ENCODE data around the gene SHLD1.

The SHLD1 gene

DNA sequence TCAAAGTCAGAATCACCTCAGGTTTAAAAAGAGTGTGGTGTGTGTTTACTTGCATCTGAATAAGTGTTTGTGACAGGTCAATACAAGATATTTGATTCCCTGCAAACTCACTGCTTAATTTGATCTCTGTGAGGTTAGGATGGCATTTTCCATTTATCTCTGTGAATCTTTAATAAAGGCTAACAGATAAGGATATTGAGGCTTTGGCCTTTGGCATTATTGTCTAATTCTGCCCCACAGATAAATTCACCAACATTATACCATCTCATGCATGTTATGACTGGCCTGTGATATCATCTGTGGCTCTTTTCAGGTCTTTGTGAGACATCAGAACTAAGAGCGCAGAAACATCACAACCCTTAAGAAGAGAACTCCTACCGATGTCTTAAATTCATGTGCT, 115.4 kb downstream of the SHLD1 start:
- Histone ChIP-seq H3K36me3 (replicated peaks in 1 of 2; ENCODE audit: control insufficient read depth in 2 of 2, insufficient read depth in 2 of 2, low read length in 2 of 2) (peaks cover 0 to 2% of the 10 kb centered on the region in 2 donors), H3K4me3 (ENCODE audit: low read length in 2 of 2) (no peak overlapping the region), H2BK5ac (ENCODE audit: low read length) (no peak overlapping the region), H3K9ac (ENCODE audit: low read depth, low read length, poor library complexity) (no peak overlapping the region), H3K4me2 (ENCODE audit: insufficient read depth, low read length, poor library complexity, severe bottlenecking) (no peak overlapping the region), H3K4ac (ENCODE audit: low read length) (no peak overlapping the region), H3K27ac (replicated peaks; ENCODE audit: low read length) (no peak overlapping the region), H3K27me3 (ENCODE audit: control insufficient read depth in 3 of 3, insufficient read depth in 3 of 3, low read depth in 1 of 3, low read length in 3 of 3) (no peaks in the 10 kb centered on the region), H2BK12ac (ENCODE audit: low read length) (no peak overlapping the region), H3K23ac (ENCODE audit: low read depth, low read length, poor library complexity) (no peak overlapping the region), H4K91ac (ENCODE audit: low read depth, low read length, poor library complexity) (no peak overlapping the region), H3K79me1 (ENCODE audit: low read depth, low read length) (no peaks in the 10 kb centered on the region), H3K4me1 (ENCODE audit: control insufficient read depth in 2 of 2, insufficient read depth in 1 of 2, low read depth in 1 of 2, low read length in 2 of 2) (no peaks in the 10 kb centered on the region), H2AK5ac (ENCODE audit: low read depth, low read length) (no peak overlapping the region), H3K14ac (ENCODE audit: low read length) (no peak overlapping the region), H2BK15ac (ENCODE audit: low read length) (no peak overlapping the region), H3K18ac (ENCODE audit: low read length) (no peak overlapping the region), H4K8ac (ENCODE audit: low read depth, low read length) (no peak overlapping the region), H2BK120ac (ENCODE audit: low read depth, low read length) (no peak overlapping the region), H2AFZ (ENCODE audit: low read length) (no peak overlapping the region), H3K9me3 (replicated peaks in 1 of 2; ENCODE audit: control insufficient read depth in 2 of 2, insufficient read depth in 1 of 2, low read depth in 1 of 2, low read length in 2 of 2) (peaks cover 0 to 2% of the 10 kb centered on the region in 2 donors)
- no CpG with 5 or more reads among the region's 2 CpGs for WGBS, 2 donors (ENCODE audit: extremely low coverage in 2 of 2, insufficient read length in 2 of 2, insufficient replicate concordance in 1 of 2)
- DNase-seq (ENCODE audit: low spot score) = no peak

DNA sequence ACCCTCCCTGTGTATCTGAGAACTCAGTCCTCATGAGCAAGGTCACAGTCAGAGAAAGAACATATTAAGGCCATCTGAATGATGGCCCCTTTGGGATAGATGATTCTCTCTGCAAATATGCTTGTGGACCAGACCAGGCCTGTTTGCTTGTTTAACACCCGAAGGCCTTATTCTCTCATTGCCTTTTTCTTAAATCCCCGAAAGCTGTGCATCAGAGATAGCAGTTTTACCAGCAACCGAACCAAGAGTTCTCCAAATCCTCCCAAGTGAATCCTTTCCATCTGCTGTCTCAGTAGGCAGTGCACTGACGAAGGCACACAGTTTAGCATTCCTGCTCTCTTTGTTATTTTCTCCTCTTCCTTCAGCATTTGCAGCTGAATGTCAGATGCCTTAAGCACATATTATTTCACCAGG, 120.4 kb downstream of the SHLD1 start:
- H3K23ac ChIP-seq (ENCODE audit: low read depth, low read length, poor library complexity) = no peak overlapping the region
- H3K4ac ChIP-seq (ENCODE audit: low read length) = no peak overlapping the region
- H2BK120ac ChIP-seq (ENCODE audit: low read depth, low read length) = no peak overlapping the region
- no peak overlapping the region for H2BK12ac ChIP-seq (ENCODE audit: low read length)
- peaks cover 0 to 2% of the 10 kb centered on the region in 2 donors for H3K36me3 ChIP-seq (replicated peaks in 1 of 2; ENCODE audit: control insufficient read depth in 2 of 2, insufficient read depth in 2 of 2, low read length in 2 of 2)
- H3K4me1 ChIP-seq (ENCODE audit: control insufficient read depth in 2 of 2, insufficient read depth in 1 of 2, low read depth in 1 of 2, low read length in 2 of 2) = peaks cover 3 to 6% of the 10 kb centered on the region in 2 donors
- peaks cover 0 to 2% of the 10 kb centered on the region in 2 donors for H3K9me3 ChIP-seq (replicated peaks in 1 of 2; ENCODE audit: control insufficient read depth in 2 of 2, insufficient read depth in 1 of 2, low read depth in 1 of 2, low read length in 2 of 2)
- H2AK5ac ChIP-seq (ENCODE audit: low read depth, low read length) = no peak overlapping the region
- DNase-seq (ENCODE audit: low spot score) = no peak
- no peak overlapping the region for H3K18ac ChIP-seq (ENCODE audit: low read length)
- WGBS, 2 donors (ENCODE audit: extremely low coverage in 2 of 2, insufficient read length in 2 of 2, insufficient replicate concordance in 1 of 2) = no CpG with 5 or more reads among the region's 4 CpGs
- no peak overlapping the region for H2AFZ ChIP-seq (ENCODE audit: low read length)
- H3K4me2 ChIP-seq (ENCODE audit: insufficient read depth, low read length, poor library complexity, severe bottlenecking) = no peak overlapping the region
- H4K91ac ChIP-seq (ENCODE audit: low read depth, low read length, poor library complexity) = no peak overlapping the region
- H3K9ac ChIP-seq (ENCODE audit: low read depth, low read length, poor library complexity) = no peak overlapping the region
- H4K8ac ChIP-seq (ENCODE audit: low read depth, low read length) = no peak overlapping the region
- H2BK5ac ChIP-seq (ENCODE audit: low read length) = no peak overlapping the region
- H3K4me3 ChIP-seq (ENCODE audit: low read length in 2 of 2) = no peak overlapping the region
- no peak overlapping the region for H3K27ac ChIP-seq (replicated peaks; ENCODE audit: low read length)
- no peak overlapping the region for H3K14ac ChIP-seq (ENCODE audit: low read length)
- H2BK15ac ChIP-seq (ENCODE audit: low read length) = no peak overlapping the region
- no peaks in the 10 kb centered on the region for H3K79me1 ChIP-seq (ENCODE audit: low read depth, low read length)
- H3K27me3 ChIP-seq (ENCODE audit: control insufficient read depth in 3 of 3, insufficient read depth in 3 of 3, low read depth in 1 of 3, low read length in 3 of 3) = no peaks in the 10 kb centered on the region

DNA sequence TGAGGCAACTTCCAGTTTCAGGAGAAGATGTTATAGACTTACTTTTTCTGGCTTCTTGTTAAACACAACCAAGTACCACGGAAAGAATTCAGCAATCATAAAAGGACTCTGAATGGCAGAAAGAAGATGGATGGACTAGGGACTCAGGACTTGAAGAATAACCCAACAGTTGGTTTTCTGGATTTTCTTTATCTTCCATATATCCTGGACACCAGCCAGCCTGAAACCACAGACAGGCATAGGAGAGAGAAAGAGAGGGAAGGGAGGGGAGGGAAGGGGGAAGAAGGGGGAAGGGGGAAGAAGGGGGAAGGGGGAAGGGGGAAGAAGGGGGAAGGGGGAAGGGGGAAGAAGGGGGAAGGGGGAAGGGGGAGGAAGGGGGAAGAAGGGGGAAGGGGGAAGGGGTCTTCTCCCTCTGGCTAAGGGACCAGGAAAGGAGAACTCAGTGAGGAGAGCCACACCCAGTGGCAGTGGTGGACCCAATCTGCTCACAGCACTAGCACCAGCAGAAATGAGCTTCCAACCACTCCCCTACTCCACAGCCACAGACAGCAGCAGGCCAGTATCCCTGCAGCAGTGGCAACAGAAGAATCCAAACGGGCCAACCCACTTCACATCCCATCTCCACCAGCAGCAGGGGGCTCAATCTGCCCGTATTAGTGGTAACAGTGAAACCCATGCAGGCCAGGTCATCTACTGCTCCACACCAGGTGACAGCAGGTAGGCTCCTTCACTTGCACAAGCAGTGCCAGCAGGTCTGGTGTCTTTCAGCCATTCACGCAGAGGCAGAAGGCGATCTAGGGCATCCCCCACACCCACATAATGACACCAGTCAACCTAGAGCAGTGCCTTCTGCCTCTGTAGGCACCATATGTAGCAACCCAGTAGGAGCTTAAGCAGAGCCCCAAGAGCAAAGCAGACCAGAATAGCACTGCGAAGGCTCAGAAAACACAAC, 121.5 kb downstream of the SHLD1 start:
- no peak overlapping the region for H3K14ac ChIP-seq (ENCODE audit: low read length)
- no peak overlapping the region for H4K91ac ChIP-seq (ENCODE audit: low read depth, low read length, poor library complexity)
- H3K4me1 ChIP-seq (ENCODE audit: control insufficient read depth in 2 of 2, insufficient read depth in 1 of 2, low read depth in 1 of 2, low read length in 2 of 2) = peaks cover 3 to 6% of the 10 kb centered on the region in 2 donors
- no peak overlapping the region for H2BK15ac ChIP-seq (ENCODE audit: low read length)
- no peak for DNase-seq (ENCODE audit: low spot score)
- H2BK5ac ChIP-seq (ENCODE audit: low read length) = no peak overlapping the region
- H2BK120ac ChIP-seq (ENCODE audit: low read depth, low read length) = no peak overlapping the region
- no peak overlapping the region for H3K23ac ChIP-seq (ENCODE audit: low read depth, low read length, poor library complexity)
- H2BK12ac ChIP-seq (ENCODE audit: low read length) = no peak overlapping the region
- H3K9ac ChIP-seq (ENCODE audit: low read depth, low read length, poor library complexity) = no peak overlapping the region
- H3K27me3 ChIP-seq (ENCODE audit: control insufficient read depth in 3 of 3, insufficient read depth in 3 of 3, low read depth in 1 of 3, low read length in 3 of 3) = no peaks in the 10 kb centered on the region
- no peak overlapping the region for H3K18ac ChIP-seq (ENCODE audit: low read length)
- H3K27ac ChIP-seq (replicated peaks; ENCODE audit: low read length) = no peak overlapping the region
- H3K36me3 ChIP-seq (replicated peaks in 1 of 2; ENCODE audit: control insufficient read depth in 2 of 2, insufficient read depth in 2 of 2, low read length in 2 of 2) = peaks cover 0 to 2% of the 10 kb centered on the region in 2 donors
- no peak overlapping the region for H3K4me3 ChIP-seq (ENCODE audit: low read length in 2 of 2)
- H2AFZ ChIP-seq (ENCODE audit: low read length) = no peak overlapping the region
- no peak overlapping the region for H3K4me2 ChIP-seq (ENCODE audit: insufficient read depth, low read length, poor library complexity, severe bottlenecking)
- no CpG with 5 or more reads among the region's 6 CpGs for WGBS, 2 donors (ENCODE audit: extremely low coverage in 2 of 2, insufficient read length in 2 of 2, insufficient replicate concordance in 1 of 2)
- H3K79me1 ChIP-seq (ENCODE audit: low read depth, low read length) = no peaks in the 10 kb centered on the region
- H4K8ac ChIP-seq (ENCODE audit: low read depth, low read length) = no peak overlapping the region
- H2AK5ac ChIP-seq (ENCODE audit: low read depth, low read length) = no peak overlapping the region
- peaks cover 0 to 2% of the 10 kb centered on the region in 2 donors for H3K9me3 ChIP-seq (replicated peaks in 1 of 2; ENCODE audit: control insufficient read depth in 2 of 2, insufficient read depth in 1 of 2, low read depth in 1 of 2, low read length in 2 of 2)
- no peak overlapping the region for H3K4ac ChIP-seq (ENCODE audit: low read length)

DNA sequence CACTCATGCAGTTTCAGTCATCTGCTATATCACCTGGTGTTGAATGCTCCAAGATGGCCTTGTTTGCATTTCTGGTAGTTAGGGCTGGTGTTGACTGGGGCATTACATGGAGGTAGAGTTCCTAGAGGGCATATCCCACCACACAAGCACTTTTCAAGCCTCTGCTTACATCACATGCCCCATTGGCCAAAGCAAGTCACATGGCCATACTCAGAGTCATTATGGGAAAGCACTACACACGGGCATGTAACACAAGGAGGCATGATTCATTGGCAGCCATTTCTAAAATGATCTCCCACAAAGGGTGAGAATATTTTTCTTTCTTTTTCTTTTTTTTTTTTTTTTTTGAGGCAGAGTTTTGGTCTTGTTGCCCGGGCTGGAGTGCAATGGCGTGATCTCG, 126.9 kb downstream of the SHLD1 start:
- H3K14ac ChIP-seq (ENCODE audit: low read length) = no peak overlapping the region
- no peak overlapping the region for H4K8ac ChIP-seq (ENCODE audit: low read depth, low read length)

More for the DNA sequence above, 126.9 kb downstream of the SHLD1 start:
- H3K4me1 ChIP-seq (ENCODE audit: control insufficient read depth in 2 of 2, insufficient read depth in 1 of 2, low read depth in 1 of 2, low read length in 2 of 2) = peaks cover 3 to 6% of the 10 kb centered on the region in 2 donors
- no peak overlapping the region for H3K27ac ChIP-seq (replicated peaks; ENCODE audit: low read length)
- H3K27me3 ChIP-seq (ENCODE audit: control insufficient read depth in 3 of 3, insufficient read depth in 3 of 3, low read depth in 1 of 3, low read length in 3 of 3) = peaks cover 0 to 5% (median 0%) of the 10 kb centered on the region in 3 experiments
- no peak overlapping the region for H2BK12ac ChIP-seq (ENCODE audit: low read length)
- H3K4me2 ChIP-seq (ENCODE audit: insufficient read depth, low read length, poor library complexity, severe bottlenecking) = no peak overlapping the region
- H2BK15ac ChIP-seq (ENCODE audit: low read length) = no peak overlapping the region
- H3K79me1 ChIP-seq (ENCODE audit: low read depth, low read length) = peaks cover 2% of the 10 kb centered on the region
- no peak overlapping the region for H2BK120ac ChIP-seq (ENCODE audit: low read depth, low read length)
- no peak overlapping the region for H3K4ac ChIP-seq (ENCODE audit: low read length)
- no peak overlapping the region for H3K9ac ChIP-seq (ENCODE audit: low read depth, low read length, poor library complexity)
- WGBS, 2 donors (ENCODE audit: extremely low coverage in 2 of 2, insufficient read length in 2 of 2, insufficient replicate concordance in 1 of 2) = no CpG with 5 or more reads among the region's 4 CpGs
- no peaks in the 10 kb centered on the region for H3K9me3 ChIP-seq (replicated peaks in 1 of 2; ENCODE audit: control insufficient read depth in 2 of 2, insufficient read depth in 1 of 2, low read depth in 1 of 2, low read length in 2 of 2)
- no peak overlapping the region for H3K4me3 ChIP-seq (ENCODE audit: low read length in 2 of 2)
- H2AFZ ChIP-seq (ENCODE audit: low read length) = no peak overlapping the region
- H3K23ac ChIP-seq (ENCODE audit: low read depth, low read length, poor library complexity) = no peak overlapping the region
- no peak overlapping the region for H2AK5ac ChIP-seq (ENCODE audit: low read depth, low read length)
- no peak overlapping the region for H2BK5ac ChIP-seq (ENCODE audit: low read length)
- H3K18ac ChIP-seq (ENCODE audit: low read length) = no peak overlapping the region
- H3K36me3 ChIP-seq (replicated peaks in 1 of 2; ENCODE audit: control insufficient read depth in 2 of 2, insufficient read depth in 2 of 2, low read length in 2 of 2) = no peaks in the 10 kb centered on the region
- DNase-seq (ENCODE audit: low spot score) = no peak
- no peak overlapping the region for H4K91ac ChIP-seq (ENCODE audit: low read depth, low read length, poor library complexity)

Data from neuronal stem cell (in vitro differentiated cells).